Stimulated activated CD4-positive, alpha-beta T cell treated with anti-CD3 and anti-CD28 coated beads, Interleukin-4, amount 100 ng/mL, for 4 hours (primary cell): ENCODE data around the gene KCTD21.
A peak's percentile ranks its signal among the peaks of the same experiment; 100 is the strongest.

Source experiments
- DNase-seq, 2 experiments: peaks; one replicate each; pipeline ENCODE4 v3.0.0-alpha.2; 2020

The KCTD21 gene

DNA sequence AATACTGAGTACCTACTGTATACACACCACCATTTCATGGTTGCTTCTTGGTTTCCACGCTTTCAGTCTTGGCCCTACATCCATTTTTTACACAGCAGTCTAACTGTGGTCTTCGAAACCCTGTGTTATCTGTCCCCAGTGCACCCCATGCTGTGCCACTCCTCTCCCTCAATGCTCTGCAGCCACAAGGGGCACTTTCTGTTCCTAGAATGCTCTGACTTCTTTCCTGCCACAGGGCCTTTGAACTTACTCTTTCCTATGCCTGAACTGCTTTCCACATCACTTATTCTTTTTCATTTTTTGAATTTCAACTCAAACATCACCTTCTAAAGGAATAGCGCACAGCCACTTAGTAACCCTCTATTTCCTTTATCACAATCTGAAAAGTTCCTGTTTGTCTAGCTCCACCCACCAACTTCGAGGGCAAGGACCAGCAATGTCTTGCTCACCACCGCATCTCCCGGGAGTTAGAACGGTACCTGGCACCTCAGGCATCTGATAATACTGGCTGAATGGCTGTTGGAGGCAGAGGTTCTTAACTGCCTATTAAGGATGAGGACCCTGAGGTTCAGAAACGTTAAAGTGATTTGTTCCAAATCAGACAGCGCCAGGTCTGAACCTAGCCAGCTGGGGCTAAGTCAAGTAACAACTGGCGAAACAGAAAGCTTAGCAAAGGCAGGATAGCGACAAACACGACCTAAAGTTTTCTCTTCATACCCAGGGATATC is 49.6 kb downstream of the KCTD21 start:
- DNase-seq: peak; percentile 19 to 48

DNA sequence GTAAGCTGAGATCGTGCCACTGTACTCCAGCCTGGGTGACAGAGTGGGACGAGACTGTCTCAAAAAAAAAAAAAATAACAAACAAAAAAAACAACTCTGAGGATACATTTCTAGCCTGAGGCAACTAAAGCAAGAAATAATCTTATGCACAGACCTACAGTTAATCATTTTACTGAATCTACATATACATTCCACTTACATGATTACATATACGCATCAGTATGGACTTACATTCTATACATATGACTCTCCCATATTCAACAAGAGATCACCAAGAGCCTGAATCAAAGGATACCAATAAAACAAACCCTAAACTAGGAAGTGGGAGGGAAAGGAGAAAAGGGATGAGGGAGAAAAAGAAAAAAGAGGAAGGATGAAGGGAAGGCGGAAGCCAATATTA is 50.1 kb downstream of the KCTD21 start:
- DNase-seq: no peak

DNA sequence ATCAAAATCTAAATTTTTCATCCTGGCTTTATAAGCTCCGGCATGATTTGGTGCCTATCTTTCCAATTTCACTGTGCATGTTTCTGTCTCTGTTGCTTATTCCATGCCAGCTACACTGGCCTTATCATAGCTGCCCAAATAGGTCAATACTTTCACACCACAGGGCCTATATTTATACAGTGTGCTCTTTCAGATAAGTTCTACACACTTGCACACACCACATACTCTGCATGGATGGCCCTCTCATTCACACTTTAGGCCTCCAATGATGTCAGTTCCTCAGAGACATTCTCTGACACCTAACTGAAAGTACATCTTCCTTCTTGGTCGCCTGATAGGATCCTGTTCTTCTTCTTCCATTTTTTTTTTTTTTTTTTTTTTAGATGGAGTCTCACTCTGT is 56.0 kb downstream of the KCTD21 start:
- no peak for DNase-seq

DNA sequence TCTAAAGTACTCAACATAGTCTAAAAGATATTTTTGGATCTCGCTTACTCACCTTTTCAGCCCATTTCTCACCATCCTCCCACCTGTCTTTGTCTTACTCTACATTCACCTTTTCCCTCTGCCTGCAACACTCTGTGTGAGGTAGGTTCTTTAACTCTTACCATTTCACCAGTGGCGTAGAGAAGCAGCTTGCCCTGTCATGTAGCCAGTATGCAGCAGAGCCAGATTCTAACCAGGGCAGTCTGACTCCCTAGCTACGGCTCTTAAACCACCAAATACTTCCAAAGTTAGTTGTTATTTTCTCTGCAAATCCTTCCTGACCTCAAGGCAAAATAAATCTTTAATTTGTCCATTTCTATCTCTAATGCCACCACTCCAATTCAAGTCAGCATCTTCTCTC is 56.5 kb downstream of the KCTD21 start:
- DNase-seq: no peak

DNA sequence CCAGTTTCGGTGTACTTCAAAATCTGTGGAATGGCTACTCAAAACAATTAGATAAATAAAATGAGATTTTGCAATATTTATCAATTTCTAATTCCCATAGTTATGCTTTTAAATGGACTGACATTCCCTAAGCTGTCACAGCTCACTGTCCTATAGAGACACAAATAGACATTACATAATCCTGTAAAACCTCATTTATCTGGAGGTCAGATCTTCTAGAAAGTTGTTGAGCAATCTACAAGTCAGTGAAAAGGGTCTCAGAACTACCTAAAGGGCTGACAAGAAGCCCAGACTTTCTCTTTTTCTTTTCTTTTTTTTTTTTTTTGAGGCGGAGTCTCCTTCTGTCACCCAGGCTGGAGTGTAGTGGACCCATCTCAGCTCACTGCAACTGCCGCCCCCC is 61.0 kb downstream of the KCTD21 start:
- DNase-seq: no peak
